Heart left ventricle (tissue), 16 donors: ENCODE measurements around the gene KLF2. TPM values are rescaled to one million over a fixed set of nuclear protein-coding genes. Genes with fewer than 3 reads are reported as not detected.

Experiments used
- ATAC-seq, 4 donors: fragments of 200-7000 bp; cut with Tn5 transposase; one replicate each; pipeline ENCODE4 v1.9.1; 2020 to 2022; ENCODE audit warnings: moderate library complexity in 4 of 4, mild to moderate bottlenecking in 3 of 4, moderate number of reproducible peaks in 1 of 4
- DNase-seq, 5 donors: peaks; one replicate each; pipeline ENCODE4 v3.0.0-alpha.2; 2020
- H3K27ac ChIP-seq, 12 donors: fragments of 200-600 bp; sonication (generic) in 4 of 12; one replicate each; pipeline versions ENCODE4 v1.5.0 to v1.8.0; 2016 to 2022; ENCODE audit warnings: mild to moderate bottlenecking in 2 of 12
- H3K27me3 ChIP-seq, 9 donors: fragments of 200-600 bp; sonication (generic) in 2 of 9; one replicate each; pipeline versions ENCODE4 v1.5.1 to v1.8.0; 2016 to 2022; ENCODE audit warnings: mild to moderate bottlenecking in 3 of 9
- H3K36me3 ChIP-seq, 9 donors: fragments of 200-600 bp; sonication (generic) in 2 of 9; one replicate each; pipeline versions ENCODE4 v1.5.0 to v1.8.0; 2018 to 2022; ENCODE audit warnings: mild to moderate bottlenecking in 2 of 9
- H3K4me1 ChIP-seq, 12 donors: fragments of 200-600 bp; sonication (generic) in 4 of 12; one replicate each; pipeline versions ENCODE4 v1.5.0 to v1.8.0; 2016 to 2022; ENCODE audit warnings: mild to moderate bottlenecking in 3 of 12
- H3K4me3 ChIP-seq, 12 donors: fragments of 200-600 bp; sonication (generic) in 4 of 12; one replicate each; pipeline versions ENCODE4 v1.5.0 to v1.8.0; 2017 to 2022; ENCODE audit warnings: mild to moderate bottlenecking in 9 of 12, moderate library complexity in 4 of 12
- H3K9me3 ChIP-seq, 12 donors: fragments of 200-600 bp; sonication (generic) in 4 of 12; one replicate each; pipeline versions ENCODE4 v1.5.0 to v1.8.0; 2016 to 2022; ENCODE audit warnings: mild to moderate bottlenecking in 1 of 12
- CTCF ChIP-seq, 12 donors: fragments of 200-600 bp; sonication (generic) in 4 of 12; IDR thresholded peaks; one replicate each; pipeline versions ENCODE4 v1.5.0 to v1.8.0; 2018 to 2022; ENCODE audit warnings: antibody characterized with exemption in 12 of 12, mild to moderate bottlenecking in 5 of 12
- POLR2A ChIP-seq, 2 donors: fragments of 450-650 bp; IDR thresholded peaks; one replicate each; pipeline ENCODE4 v1.6.1; 2017; ENCODE audit warnings: antibody characterized with exemption in 2 of 2, mild to moderate bottlenecking in 2 of 2, moderate library complexity in 2 of 2
- whole genome bisulfite sequencing, 4 donors: extraction: QIAGEN DNeasy Blood & Tissue Kit in 2 of 4; methylation state at CpG; one replicate each; pipeline versions ENCODE4 v1.1.5 to v1.1.7; 2013 to 2018; 5-methylcytosine and 5-hydroxymethylcytosine counted together
- intact Hi-C, 10 donors: fragments of 100-400 bp; cut with DNase I; formaldehyde crosslinking; loops; one replicate each; pipeline versions ENCODE4 v1.11.1 to v1.14.2; 2022
- polyA plus RNA-seq, 2 donors: library from polyadenylated mRNA; stranded (reverse); fragments of 200-250 nt; gene quantifications; one replicate each; pipeline ENCODE4 v1.2.3, GENCODE V29; 2013
- total RNA-seq, 9 donors: library from RNA; depleted of rRNA in 2 of 9; stranded (reverse); fragments of >200 nt in 2 of 9; fragmentation: NEBNext Ultra II Directional in 3 of 9; extraction: Animal tissue kit (Norgen Biotek cat#: 25700) in 3 of 9; gene quantifications; one replicate each; pipeline versions ENCODE4 v1.1.0 to v1.2.4, GENCODE V29; 2016 to 2023
- donor health status: ischemic (EF 13 %, LVEDD 7.1; RV severe dilation, severe dysfunction).
- donor health status: healthy with polysubstance abuse.
- donor health status: DM: no; HTN: yes; CAD: no.
- donor health status: DM: no; HTN: no; CAD: no.
- donor health status: ischemic (EF 25% LVEDD 6.9; RV normal size, moderate dysfunction).
- donor health status: ischemic (EF 25% LVEDD 5.7; RV mildly dilated, moderate dysfunction).
- donor health status: healthy.
- donor health status: DM: yes; HTN: yes; CAD: no.
- donor health status: ischemic (EF 35%, LVEDD 5.7; RV mildly dilated, moderate dysfunction).
- donor health status: nonischemic (EF 11% LVEDD 7.7; RV severe dilation, severe dysfunction).
- donor health status: DM: yes; HTN: yes; CAD: no.
- donor health status: PGD.
- donor health status: ischemic (EF 29% LVEDD 5.4; RV normal size, mild dysfunction).
- donor health status: nonischemic (EF 23%, LVEDD 6.1; RV moderate dilation, normal function).

Gene KLF2
- total and polyA plus RNA-seq, 11 donors, result 14.4 to 87.2 (median 37.8) TPM

- TF ChIP-seq CTCF (IDR thresholded peaks at IDR 0.05) (no peak), POLR2A (IDR thresholded peaks at IDR 0.05) (no peak)
- Histone ChIP-seq H3K36me3 (peaks cover 0 to 21% (median 14%) of the 10 kb centered on the region in 9 donors), H3K27ac (no peak overlapping the region), H3K27me3 (no peaks in the 10 kb centered on the region), H3K4me3 (no peak overlapping the region), H3K9me3 (no peaks in the 10 kb centered on the region), H3K4me1 (peaks cover 3 to 58% (median 9%) of the 10 kb centered on the region in 12 donors)
- intact Hi-C loops, result no loop called here
- WGBS, 4 donors, result 79 to 87% (median 82%) methylated on average over 10 of the region's 10 CpGs
- DNase-seq (no peak), ATAC-seq (no peak)
These were observed 36.1 kb downstream of the KLF2 start for GRCh38 chr19:16360738-16361137.

- no peaks in the 10 kb centered on the region for H3K27me3 ChIP-seq
- no peaks in the 10 kb centered on the region for H3K9me3 ChIP-seq
- peak overlapping the region in 1 of 12 donors; percentile 29 for H3K27ac ChIP-seq
- TF ChIP-seq POLR2A (IDR thresholded peaks at IDR 0.05) (no peak), CTCF (IDR thresholded peaks at IDR 0.05) (no peak)
- no peak overlapping the region for H3K4me3 ChIP-seq
- intact Hi-C loops, result no loop called here
- DNase-seq, result peak in 1 of 5 donors; percentile 7
- ATAC-seq, result no peak
- H3K4me1 ChIP-seq, result peaks cover 0 to 58% (median 4%) of the 10 kb centered on the region in 12 donors
- WGBS, 4 donors, result 84 to 88% (median 86%) methylated on average over 13 of the region's 13 CpGs
- peaks cover 0 to 23% (median 14%) of the 10 kb centered on the region in 9 donors for H3K36me3 ChIP-seq
These were observed 36.6 kb downstream of the KLF2 start for GRCh38 chr19:16361254-16361653.

DNA sequence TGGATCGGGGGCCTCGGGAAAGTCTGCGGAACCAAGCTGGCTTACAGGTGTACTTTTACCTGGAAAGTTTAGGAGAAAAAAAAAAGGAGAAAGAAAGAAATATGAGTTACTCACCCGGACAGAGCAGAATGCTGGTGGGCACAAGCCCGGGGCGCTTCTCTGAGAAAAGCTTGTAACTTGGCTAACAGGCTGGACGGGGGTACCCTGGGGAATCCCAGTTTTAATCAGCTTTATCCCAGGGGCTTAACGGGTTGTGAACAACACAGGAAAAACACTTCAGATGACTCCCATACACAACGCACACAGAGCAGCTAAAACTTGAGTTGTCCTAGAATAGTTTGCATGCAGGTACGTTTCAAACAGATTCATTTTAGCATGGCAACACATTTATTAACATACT lies 37.3 kb downstream of the KLF2 start:
- WGBS, 4 donors, result 90 to 95% (median 92%) methylated on average over 10 of the region's 10 CpGs
- Histone ChIP-seq H3K27me3 (no peaks in the 10 kb centered on the region), H3K27ac (peak overlapping the region in 1 of 12 donors; percentile 29), H3K36me3 (peaks cover 0 to 23% (median 14%) of the 10 kb centered on the region in 9 donors), H3K4me3 (no peak overlapping the region), H3K4me1 (peaks cover 0 to 59% (median under 1%) of the 10 kb centered on the region in 12 donors), H3K9me3 (no peaks in the 10 kb centered on the region)
- TF ChIP-seq POLR2A (IDR thresholded peaks at IDR 0.05) (no peak), CTCF (IDR thresholded peaks at IDR 0.05) (no peak)
- intact Hi-C loops, result no loop called here
- no peak for DNase-seq
- ATAC-seq, result no peak

- peaks cover 0 to 73% (median 0%) of the 10 kb centered on the region in 12 donors for H3K4me1 ChIP-seq
- peak in 2 of 4 donors; percentile 8 to 15 for ATAC-seq
- no peak for DNase-seq
- no peak for TF ChIP-seq CTCF (IDR thresholded peaks at IDR 0.05)
- TF ChIP-seq POLR2A (IDR thresholded peaks at IDR 0.05), result no peak
- no peaks in the 10 kb centered on the region for H3K27me3 ChIP-seq
- no peak overlapping the region for H3K4me3 ChIP-seq
- intact Hi-C loops, result no loop called here
- peaks cover 0 to 23% (median 6%) of the 10 kb centered on the region in 9 donors for H3K36me3 ChIP-seq
- H3K27ac ChIP-seq, result peak overlapping the region in 1 of 12 donors; percentile 23
- H3K9me3 ChIP-seq, result no peaks in the 10 kb centered on the region
- 80 to 87% (median 82%) methylated on average over 18 to 20 of the region's 20 CpGs for WGBS, 4 donors
These were observed 38.7 kb downstream of the KLF2 start for GRCh38 chr19:16363133-16363851.
